HCT116 (cell line): Measurements from ENCODE around the gene GNAT1.

Experiments
- CBX3 ChIP-seq: IDR thresholded peaks from 2 replicates; pipeline ENCODE4 v1.6.1; 2012; ENCODE audit warnings: low read depth
- EZH2 ChIP-seq: fragments of 200-600 bp; sonication (generic); IDR thresholded peaks from 2 replicates; pipeline ENCODE4 v1.6.1; 2017; ENCODE audit warnings: antibody characterized with exemption, mixed run types
- RAD21 ChIP-seq: IDR thresholded peaks from 2 replicates; pipeline ENCODE4 v1.6.1; 2012; ENCODE audit warnings: low read depth, mild to moderate bottlenecking
- SP1 ChIP-seq: IDR thresholded peaks from 2 replicates; pipeline ENCODE4 v1.6.1; 2012; ENCODE audit warnings: low read depth
- TCF7L2 ChIP-seq: IDR thresholded peaks from 2 replicates; pipeline ENCODE4 v1.7.0; 2011; ENCODE audit warnings: borderline replicate concordance, inconsistent platforms; ENCODE audit not compliant: insufficient read depth, insufficient read length; ENCODE audit errors: extremely low read depth
- YY1 ChIP-seq: IDR thresholded peaks from 2 replicates; pipeline ENCODE4 v1.6.1; 2011; ENCODE audit warnings: low read length, low read depth, moderate library complexity, mild to moderate bottlenecking; ENCODE audit not compliant: insufficient replicate concordance; ENCODE audit errors: extremely low read depth
- ZNF274 ChIP-seq: fragments of 200-500 bp; sonication (Bioruptor generic); IDR thresholded peaks from 2 replicates; pipeline ENCODE4 v1.6.1; 2014; ENCODE audit warnings: mild to moderate bottlenecking, low read depth, low read length, inconsistent platforms
- TF ChIP-seq, protein P1 (sequence below), 3 experiments: fragments of 200-600 bp in 1 of 3; sonication (generic) in 1 of 3; IDR thresholded peaks in 2 of 3; conservative IDR thresholded peaks in 1 of 3; 2 replicates each; pipeline ENCODE4 v1.5.1; 2012 to 2017; ENCODE audit warnings: low read depth in 2 of 3, low read length in 2 of 3, antibody characterized with exemption in 1 of 3, borderline replicate concordance in 1 of 3, control low read depth in 1 of 3, mild to moderate bottlenecking in 1 of 3, mixed read lengths in 1 of 3, mixed run types in 1 of 3, moderate library complexity in 1 of 3; ENCODE audit not compliant: insufficient read depth in 1 of 3

DNA sequence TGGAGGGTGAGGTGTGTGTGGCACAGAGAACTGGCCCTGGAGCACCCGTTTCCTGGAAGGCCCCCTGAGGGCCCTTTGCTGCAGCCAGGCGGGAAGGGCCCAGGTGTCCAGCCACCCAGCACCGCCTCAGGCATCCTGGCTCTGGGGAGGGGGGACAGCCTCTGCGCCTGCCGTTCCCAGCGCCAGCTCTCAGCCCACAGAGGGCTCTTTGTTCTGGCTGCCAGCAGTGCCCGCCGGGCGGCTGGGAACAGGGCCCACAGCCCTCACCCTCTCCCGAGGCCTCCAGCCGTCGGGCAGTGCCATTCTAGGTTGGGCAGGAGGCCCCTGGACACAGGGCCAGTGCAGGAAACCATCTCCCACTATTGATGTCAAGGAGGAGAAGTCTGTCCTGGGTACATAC is 22.0 kb downstream of the GNAT1 start:
- TF ChIP-seq, protein P1, sequence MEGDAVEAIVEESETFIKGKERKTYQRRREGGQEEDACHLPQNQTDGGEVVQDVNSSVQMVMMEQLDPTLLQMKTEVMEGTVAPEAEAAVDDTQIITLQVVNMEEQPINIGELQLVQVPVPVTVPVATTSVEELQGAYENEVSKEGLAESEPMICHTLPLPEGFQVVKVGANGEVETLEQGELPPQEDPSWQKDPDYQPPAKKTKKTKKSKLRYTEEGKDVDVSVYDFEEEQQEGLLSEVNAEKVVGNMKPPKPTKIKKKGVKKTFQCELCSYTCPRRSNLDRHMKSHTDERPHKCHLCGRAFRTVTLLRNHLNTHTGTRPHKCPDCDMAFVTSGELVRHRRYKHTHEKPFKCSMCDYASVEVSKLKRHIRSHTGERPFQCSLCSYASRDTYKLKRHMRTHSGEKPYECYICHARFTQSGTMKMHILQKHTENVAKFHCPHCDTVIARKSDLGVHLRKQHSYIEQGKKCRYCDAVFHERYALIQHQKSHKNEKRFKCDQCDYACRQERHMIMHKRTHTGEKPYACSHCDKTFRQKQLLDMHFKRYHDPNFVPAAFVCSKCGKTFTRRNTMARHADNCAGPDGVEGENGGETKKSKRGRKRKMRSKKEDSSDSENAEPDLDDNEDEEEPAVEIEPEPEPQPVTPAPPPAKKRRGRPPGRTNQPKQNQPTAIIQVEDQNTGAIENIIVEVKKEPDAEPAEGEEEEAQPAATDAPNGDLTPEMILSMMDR (IDR thresholded peaks at IDR 0.05 in 2 of 3, conservative IDR thresholded peaks at IDR 0.05 in 1 of 3; ENCODE audit: borderline replicate concordance in 1 of 3, insufficient read depth in 1 of 3, low read depth in 2 of 3, low read length in 2 of 3), result no peak
- TF ChIP-seq CBX3 (no peak), TCF7L2 (no peak), SP1 (no peak), YY1 (no peak), ZNF274 (no peak), EZH2 (no peak), RAD21 (no peak)
